Lung (tissue), 12 donors: ENCODE measurements around the gene DIAPH1. TPM values are rescaled to one million over a fixed set of nuclear protein-coding genes. Genes with fewer than 3 reads are reported as not detected.

Source experiments
- ATAC-seq: fragments of 200-7000 bp; cut with Tn5 transposase; one replicate; pipeline ENCODE4 v1.9.1; 2020; ENCODE audit warnings: moderate number of reproducible peaks; ENCODE audit not compliant: insufficient read depth, low FRiP score
- DNase-seq, 3 donors: peaks; one replicate each; pipeline ENCODE4 v3.0.0-alpha.2; 2013 to 2017
- H3K27ac ChIP-seq, 2 donors: one replicate each; pipeline ENCODE4 v1.5.1; 2013; ENCODE audit warnings: mild to moderate bottlenecking in 2 of 2, moderate library complexity in 2 of 2, control low read depth in 1 of 2, inconsistent platforms in 1 of 2, low read depth in 1 of 2, low read length in 1 of 2
- H3K27me3 ChIP-seq, 3 donors: one replicate each; pipeline ENCODE4 v1.5.1; 2013; ENCODE audit warnings: low read length in 2 of 3; ENCODE audit not compliant: control insufficient read depth in 3 of 3, insufficient read depth in 3 of 3
- H3K36me3 ChIP-seq, 4 donors: one replicate each; pipeline ENCODE4 v1.5.1; 2013; ENCODE audit warnings: low read length in 4 of 4, mild to moderate bottlenecking in 1 of 4, moderate library complexity in 1 of 4; ENCODE audit not compliant: control insufficient read depth in 4 of 4, insufficient read depth in 4 of 4
- H3K4me1 ChIP-seq, 5 donors: one replicate each; pipeline ENCODE4 v1.5.1; 2013; ENCODE audit warnings: low read length in 5 of 5, mild to moderate bottlenecking in 2 of 5, moderate library complexity in 1 of 5; ENCODE audit not compliant: control insufficient read depth in 5 of 5, insufficient read depth in 5 of 5
- H3K4me3 ChIP-seq: one replicate; pipeline ENCODE4 v1.5.1; 2013; ENCODE audit warnings: mild to moderate bottlenecking, control low read depth, moderate library complexity
- H3K9ac ChIP-seq, 2 donors: one replicate each; pipeline ENCODE4 v1.5.1; 2013; ENCODE audit warnings: low read length in 2 of 2, control low read depth in 1 of 2; ENCODE audit not compliant: insufficient read depth in 1 of 2
- H3K9me3 ChIP-seq, 4 donors: one replicate each; pipeline ENCODE4 v1.5.1; 2013; ENCODE audit warnings: low read length in 3 of 4, mild to moderate bottlenecking in 1 of 4, moderate library complexity in 1 of 4; ENCODE audit not compliant: control insufficient read depth in 4 of 4, insufficient read depth in 3 of 4
- CTCF ChIP-seq: IDR thresholded peaks from 2 replicates; pipeline ENCODE4 v1.5.1; 2012; ENCODE audit warnings: mild to moderate bottlenecking; ENCODE audit errors: control extremely low read depth, extremely low read depth
- WGBS, 2 donors: extraction: QIAGEN DNeasy Blood & Tissue Kit; methylation state at CpG; one replicate each; pipeline ENCODE4 v1.1.7; 2013; 5-methylcytosine and 5-hydroxymethylcytosine counted together
- polyA plus RNA-seq, 2 donors: library from polyadenylated mRNA; stranded (reverse); fragments of 200-250 nt; gene quantifications; one replicate each; pipeline ENCODE4 v1.2.1, GENCODE V29; 2013
- total RNA-seq, 2 donors: library from RNA; depleted of rRNA in 1 of 2; stranded (reverse); fragments of >200 nt in 1 of 2; gene quantifications; one replicate each; pipeline ENCODE4 v1.2.1, GENCODE V29; 2014 to 2021
- donor health status: control.
- donor health status: control.
- donor health status: Bipolar disorder and iron deficiency.
- donor health status: healthy.
- donor health status: DM: yes; HTN: yes; CAD: no.

DIAPH1 gene
- total and polyA plus RNA-seq, 4 donors: 41.7 to 151 (median 64.4) TPM

- H3K36me3 ChIP-seq: peaks cover 4 to 37% (median 8%) of the 10 kb centered on the region in 4 donors
- H3K27ac ChIP-seq: no peak overlapping the region
- peak; percentile 4 for TF ChIP-seq CTCF
- 50 to 51% methylated on average over 2 of the region's 2 CpGs for WGBS, 2 donors
- H3K9ac ChIP-seq: no peak overlapping the region
- H3K9me3 ChIP-seq: no peaks in the 10 kb centered on the region
- ATAC-seq: no peak
- H3K4me3 ChIP-seq: no peak overlapping the region
- H3K4me1 ChIP-seq: peaks cover 0 to 5% (median 0%) of the 10 kb centered on the region in 5 donors
- no peaks in the 10 kb centered on the region for H3K27me3 ChIP-seq
- peak in 2 of 3 donors; percentile 21 to 33 for DNase-seq
Measured at GRCh38 chr5:141567513-141568117, 51.2 kb downstream of the DIAPH1 start.

DNA sequence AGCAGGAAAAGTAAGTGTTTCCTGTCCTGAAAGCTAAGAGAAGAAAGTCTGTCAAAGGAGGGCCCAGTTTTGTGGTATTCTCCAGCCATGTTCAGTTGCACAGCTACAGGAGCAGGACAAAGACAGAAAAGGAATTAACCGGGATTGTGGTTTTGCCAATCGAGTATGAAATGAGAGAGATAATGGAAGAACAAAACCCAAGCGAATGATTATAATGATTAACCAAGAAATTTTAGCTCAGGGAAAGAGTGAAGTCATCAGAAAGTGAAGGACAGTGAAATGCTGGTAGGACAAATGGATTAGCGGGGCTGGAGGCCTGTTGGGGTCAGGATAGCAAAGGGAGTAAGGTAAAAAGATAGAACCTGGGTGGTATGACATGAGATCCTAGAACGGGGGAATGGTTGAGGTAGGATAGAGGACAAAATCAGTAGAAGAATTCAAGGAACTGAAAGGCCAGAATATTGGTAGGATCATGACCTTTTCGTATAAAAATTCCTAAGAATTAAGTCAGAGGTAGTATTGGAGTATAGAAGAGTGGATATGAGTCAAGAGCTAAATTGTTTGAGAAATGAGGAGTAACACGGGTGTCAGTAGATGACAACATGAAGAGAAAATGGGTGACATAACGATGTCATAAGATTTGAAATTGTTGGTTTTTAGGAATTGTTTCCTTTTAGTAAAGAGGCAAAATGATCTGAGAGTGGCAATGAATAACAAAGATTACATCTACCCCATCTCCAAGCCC lies 52.8 kb downstream of the DIAPH1 start:
- ATAC-seq (no peak), DNase-seq (no peak)
- Histone ChIP-seq H3K9ac (no peak overlapping the region), H3K4me1 (peaks cover 0 to 8% (median 0%) of the 10 kb centered on the region in 5 donors), H3K9me3 (no peaks in the 10 kb centered on the region), H3K27me3 (no peaks in the 10 kb centered on the region), H3K4me3 (no peak overlapping the region), H3K27ac (no peak overlapping the region), H3K36me3 (peaks cover 0 to 32% (median 3%) of the 10 kb centered on the region in 4 donors)
- no peak for TF ChIP-seq CTCF
- 92 to 95% methylated on average over 8 of the region's 8 CpGs for WGBS, 2 donors

- Histone ChIP-seq H3K9me3 (no peaks in the 10 kb centered on the region), H3K27ac (peak overlapping the region; percentile 63 to 77), H3K27me3 (no peaks in the 10 kb centered on the region), H3K4me3 (no peak overlapping the region), H3K9ac (no peak overlapping the region), H3K36me3 (peaks cover 0 to 29% (median 2%) of the 10 kb centered on the region in 4 donors), H3K4me1 (peaks cover 1 to 13% (median 9%) of the 10 kb centered on the region in 5 donors)
- peak; percentile 83 for ATAC-seq
- DNase-seq: peak; percentile 81 to 97 (median 97)
- peak; percentile 97 for TF ChIP-seq CTCF
- 27 to 30% methylated on average over 5 of the region's 5 CpGs for WGBS, 2 donors
Measured at GRCh38 chr5:141564216-141564692, 54.5 kb downstream of the DIAPH1 start.
